GM21723 (cell line): ENCODE measurements around the gene VILL.

ENCODE experiments used
- ATAC-seq: cut with Tn5 transposase; IDR thresholded peaks from one replicate; pipeline ENCODE4 v1.9.1; 2021; ENCODE audit warnings: mild to moderate bottlenecking, moderate library complexity; ENCODE audit not compliant: unreplicated experiment

Gene VILL

DNA sequence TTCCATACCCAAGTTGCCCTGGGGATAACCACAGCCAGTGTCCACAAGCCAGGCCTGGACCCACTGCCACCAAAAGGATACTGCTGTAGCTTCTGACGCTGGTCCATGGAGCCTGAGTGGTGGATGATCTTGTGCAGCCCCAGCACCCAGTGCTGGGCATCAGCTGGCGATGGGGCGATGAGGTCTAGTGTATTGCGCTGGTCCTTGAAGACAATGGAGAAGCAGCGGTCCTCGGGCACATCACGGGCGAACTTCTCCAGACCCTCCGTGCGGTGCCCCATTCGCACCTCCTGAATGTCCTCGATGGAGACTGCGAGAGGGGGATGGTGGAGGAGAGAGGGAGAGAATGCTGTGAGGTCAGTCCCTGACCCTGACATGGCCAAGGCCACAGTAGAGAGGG is 25.8 kb downstream of the VILL start:
- no peak for ATAC-seq

DNA sequence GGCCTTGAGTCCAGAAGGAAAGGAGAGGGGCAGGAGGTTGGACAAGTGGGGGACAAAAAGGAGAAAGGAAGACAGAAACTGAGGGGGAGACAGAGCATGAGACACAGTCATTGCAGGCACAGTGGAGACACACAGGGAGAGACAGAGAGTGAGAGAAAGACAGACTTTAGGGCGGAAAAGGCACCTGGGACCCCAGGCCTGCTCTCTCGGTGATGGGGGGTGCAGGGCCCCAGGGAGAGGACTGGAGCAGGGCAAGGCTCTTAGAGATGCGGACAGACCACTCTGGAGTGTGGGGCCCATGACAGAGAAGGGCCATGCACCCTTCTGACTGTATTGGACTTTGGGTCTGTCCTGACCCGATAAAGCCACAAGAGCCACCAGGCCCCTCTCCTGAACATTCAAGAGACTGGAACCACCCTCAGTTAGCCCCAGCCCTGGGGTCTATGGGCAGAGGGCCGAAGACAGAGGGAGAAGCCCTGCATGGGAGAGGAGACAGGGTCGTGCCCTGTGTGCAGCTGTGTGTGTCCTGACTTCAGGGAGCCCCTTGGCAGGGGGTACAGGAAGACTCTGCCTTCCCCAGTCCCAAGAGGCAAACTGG is 26.4 kb downstream of the VILL start:
- no peak for ATAC-seq

- no peak for ATAC-seq
Measured at GRCh38 chr3:38017445-38018295, 27.1 kb downstream of the VILL start.

- no peak for ATAC-seq
Measured at GRCh38 chr3:38018296-38019266, 28.0 kb downstream of the VILL start.

- no peak for ATAC-seq
Measured at GRCh38 chr3:38019658-38020341, 29.2 kb downstream of the VILL start.

- ATAC-seq: no peak
Measured at GRCh38 chr3:38020342-38020726, 29.7 kb downstream of the VILL start.

DNA sequence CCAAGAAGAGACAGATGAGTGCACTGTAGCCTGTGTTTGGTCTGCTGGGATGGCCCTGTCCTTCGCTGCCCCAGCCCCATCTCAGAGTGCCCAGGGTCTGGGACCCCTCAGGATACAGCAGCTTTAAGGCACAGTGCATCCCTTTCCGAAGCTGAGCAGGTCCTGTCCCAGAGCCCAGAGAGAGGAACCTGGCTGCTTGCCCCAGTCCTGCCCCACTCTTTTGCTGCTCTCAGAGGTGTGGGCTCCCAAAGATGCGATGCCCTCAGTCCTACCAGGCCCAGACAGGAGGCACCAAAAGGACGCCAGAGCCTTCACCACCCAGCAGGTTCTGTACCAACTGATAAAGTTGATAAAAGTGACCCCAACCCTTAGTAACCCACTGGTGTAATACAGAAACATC is 30.6 kb downstream of the VILL start:
- no peak for ATAC-seq

GRCh38 chr3:38022301-38022700 is 31.7 kb downstream of the VILL start:
- ATAC-seq: no peak

GRCh38 chr3:38022896-38023709 is 32.5 kb downstream of the VILL start:
- no peak for ATAC-seq

DNA sequence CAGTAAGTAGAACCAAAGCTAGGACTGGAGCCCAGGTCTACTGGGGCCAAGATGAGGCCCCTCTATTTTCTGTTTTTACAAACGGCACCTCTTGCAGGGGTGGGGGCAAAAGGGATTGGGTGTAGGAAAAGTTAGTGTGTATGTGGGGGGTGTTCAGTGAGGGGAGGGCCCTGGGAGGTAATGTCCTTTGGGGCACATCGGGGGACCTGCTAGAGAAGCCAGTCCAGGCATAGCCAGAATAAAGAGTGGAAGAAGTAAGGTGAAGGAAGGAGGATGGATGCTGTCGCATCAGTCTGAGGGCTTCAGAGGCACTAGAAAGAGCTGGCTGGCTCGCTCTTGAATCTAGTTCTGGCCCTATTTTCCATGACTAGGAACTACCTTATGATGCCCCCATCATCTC is 36.3 kb downstream of the VILL start:
- ATAC-seq: no peak

DNA sequence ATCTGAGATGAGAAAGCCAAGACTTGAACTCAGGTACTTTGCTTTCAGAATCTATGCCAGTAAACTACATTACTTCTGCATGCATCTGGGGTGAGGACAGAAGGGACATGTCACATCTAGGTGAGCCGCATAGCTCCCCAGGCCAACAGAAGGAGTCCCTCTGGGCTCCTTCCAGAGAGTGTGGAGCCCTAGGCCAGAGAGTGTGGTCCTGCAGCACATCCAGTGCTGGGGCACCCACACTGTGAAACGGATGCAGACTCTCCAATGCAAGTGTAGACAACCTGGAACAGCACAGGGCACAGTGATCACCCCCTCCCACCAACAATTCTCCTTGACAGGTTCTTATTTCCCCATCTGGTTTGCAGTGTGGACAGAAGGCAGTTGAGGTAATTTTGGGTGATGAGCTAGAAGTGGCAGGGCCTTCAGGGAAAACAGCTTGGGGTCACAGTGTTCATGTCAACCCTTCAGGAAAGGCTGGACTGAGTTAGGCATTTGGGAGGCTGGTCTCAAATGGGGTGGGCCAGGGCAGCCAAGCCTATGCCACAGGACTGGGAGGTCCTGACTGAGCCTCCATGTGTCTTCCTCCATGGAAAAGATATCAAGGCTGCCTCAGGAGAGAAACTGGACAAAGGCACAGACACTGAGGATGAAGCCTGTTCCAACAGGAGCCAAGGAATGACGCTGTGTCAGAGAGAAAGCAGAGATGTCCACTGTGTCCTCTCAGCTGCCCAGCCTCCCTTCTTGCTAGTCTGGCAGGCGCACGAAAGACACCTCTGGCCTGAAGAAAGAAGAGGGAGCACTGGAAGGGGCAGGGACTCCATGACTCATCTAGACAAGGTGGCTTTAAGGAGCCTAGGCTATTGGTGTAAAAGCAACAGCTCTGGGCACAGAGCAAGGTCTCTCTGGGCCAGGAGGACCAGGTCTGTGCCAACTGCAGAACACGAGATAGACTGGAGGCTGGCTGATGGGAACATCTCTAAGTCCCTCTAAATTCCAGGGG is 37.2 kb downstream of the VILL start:
- no peak for ATAC-seq

GRCh38 chr3:38028621-38029361 is 38.2 kb downstream of the VILL start:
- no peak for ATAC-seq

DNA sequence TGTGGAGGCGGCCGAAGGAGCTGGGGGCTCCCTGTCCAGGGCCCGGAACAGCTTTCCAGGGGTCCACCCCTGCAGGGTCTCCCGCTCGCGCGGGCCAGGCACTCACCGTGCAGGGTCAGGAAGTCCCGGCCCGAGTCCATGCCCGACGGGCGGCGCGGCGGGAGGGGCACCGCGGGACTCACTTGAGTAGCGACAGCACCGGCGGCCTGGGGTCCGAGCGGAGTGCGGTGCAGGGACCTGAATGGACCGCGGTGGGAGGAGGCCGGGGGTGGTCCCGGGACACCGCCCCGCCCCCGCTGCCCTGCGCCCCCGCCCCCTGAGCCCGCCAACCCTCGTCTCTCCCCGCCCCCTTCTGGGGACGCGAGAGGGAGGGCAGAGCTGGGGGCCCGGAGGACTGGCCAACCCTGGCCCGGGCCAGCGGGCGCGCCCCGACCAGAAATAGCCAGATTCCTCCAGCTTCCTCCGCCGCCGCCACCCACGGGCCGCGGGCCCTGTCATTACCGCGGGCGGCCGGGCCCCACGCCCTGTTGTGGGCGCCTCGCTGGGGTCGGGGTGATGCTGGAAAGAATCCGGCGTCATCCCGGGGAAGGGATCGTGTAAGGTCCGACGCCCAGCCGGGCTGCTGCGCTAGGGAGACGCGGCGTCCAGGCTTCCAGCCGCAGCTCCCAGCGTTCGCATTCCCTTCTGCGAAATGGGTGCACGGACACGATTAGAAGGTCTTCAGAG is 39.0 kb downstream of the VILL start, which contains the start of gene PLCD1:
Gene PLCD1 (minus strand): TSS at position 243 of the 726 bp plus-strand sequence. CDS start 103 bp downstream, at position 140.
- ATAC-seq: no peak

GRCh38 chr3:38030126-38031021 is 39.8 kb downstream of the VILL start:
- no peak for ATAC-seq

DNA sequence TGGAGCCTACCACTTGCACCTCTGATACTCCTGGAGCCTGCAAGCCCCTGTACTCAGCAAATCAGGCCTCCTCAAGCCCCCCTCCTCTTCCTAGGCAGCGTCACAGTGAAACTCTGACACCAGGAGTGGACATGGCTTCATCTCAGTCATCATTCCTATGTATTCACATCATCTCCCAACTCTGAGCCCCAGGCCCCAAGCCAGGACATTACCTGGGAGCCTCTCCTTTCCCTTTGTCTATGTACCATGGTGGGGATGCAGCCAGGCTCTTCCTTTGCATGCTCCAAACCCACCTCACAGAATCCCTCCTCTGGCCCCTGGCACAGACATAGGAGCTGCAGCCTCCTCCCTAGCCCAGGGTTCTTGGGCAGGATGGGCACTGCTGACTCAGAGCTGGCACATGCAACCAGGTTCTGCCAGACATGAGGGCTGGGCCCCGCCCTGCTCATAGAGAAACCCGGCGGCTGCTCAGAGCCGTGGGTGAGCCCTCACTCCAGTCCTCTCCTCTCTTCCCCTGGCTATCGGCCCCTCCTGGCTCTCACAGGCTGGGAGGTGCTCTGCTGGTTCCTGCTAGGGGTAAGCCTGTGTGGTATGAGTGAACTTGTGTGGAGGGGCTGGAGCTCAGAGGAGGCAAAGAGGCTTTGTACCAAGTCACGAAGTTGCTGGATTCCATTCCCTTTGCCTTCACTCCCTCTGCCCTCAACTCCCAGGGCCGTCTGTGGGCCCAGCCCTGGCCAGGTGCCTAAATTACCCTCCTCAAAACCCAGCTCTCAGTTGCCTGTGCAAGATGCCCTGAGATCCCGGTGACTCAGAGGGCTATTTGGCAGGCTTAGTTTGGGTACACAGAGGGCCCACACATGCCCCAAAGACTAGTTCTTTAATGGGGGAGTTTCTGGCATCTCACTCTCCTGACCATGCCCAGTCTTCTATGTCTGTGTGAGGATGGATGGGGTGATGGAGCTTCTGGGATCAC is 40.7 kb downstream of the VILL start:
- no peak for ATAC-seq
